ENCODE data around the gene GRIA4. TPM values are rescaled to one million over a fixed set of nuclear protein-coding genes. Genes with fewer than 3 reads are reported as not detected.
A peak's percentile ranks its signal among the peaks of the same experiment; 100 is the strongest.

Gene GRIA4
- total RNA-seq, 1 experiment from 2014 or later: not detected

GRCh38 chr11:105929084-105929955 lies 319.4 kb downstream of the GRIA4 start:
- BruUV-seq (replicated peaks): no TSS peak
- Histone ChIP-seq H3K9me3 (ENCODE audit: insufficient read depth, low read depth) (no peaks in the 10 kb centered on the region), H2AFZ (no peak overlapping the region), H3K27me3 (ENCODE audit: insufficient read depth, low read depth) (no peaks in the 10 kb centered on the region), H3K4me2 (peak overlapping the region; percentile 18; the same call in 1 of the 2 replicates), H3K79me2 (ENCODE audit: low read depth) (no peaks in the 10 kb centered on the region), H3F3A (ENCODE audit: insufficient read depth, low read depth) (no peaks in the 10 kb centered on the region), H3K27ac (no peak overlapping the region), H4K20me1 (ENCODE audit: insufficient read depth) (no peaks in the 10 kb centered on the region), H3K4me1 (replicated peaks; ENCODE audit: insufficient read depth) (peaks cover 9% of the 10 kb centered on the region), H3K4me3 (no peak overlapping the region), H3K36me3 (ENCODE audit: low read depth) (no peaks in the 10 kb centered on the region), H3K9me2 (ENCODE audit: insufficient read depth) (0 out of 2 replicates have a peak, but pooled peaks cover 1% of the 10 kb centered on the region)
- ChIA-PET POLR2A (ENCODE audit: unreplicated experiment) (no interaction called here), CTCF (no interaction called here)
- intact Hi-C loops (cut with micrococcal nuclease; ENCODE audit: unreplicated experiment): no loop called here
- TF ChIP-seq CTCF (conservative IDR thresholded peaks at IDR 0.05) (no peak), EZH2 (IDR thresholded peaks at IDR 0.05; ENCODE audit: low read depth) (no peak)
- no peak for DNase-seq

GRCh38 chr11:105933695-105934094 lies 323.8 kb downstream of the GRIA4 start:
- ChIA-PET CTCF (no interaction called here), POLR2A (ENCODE audit: unreplicated experiment) (no interaction called here)
- Histone ChIP-seq H3K36me3 (ENCODE audit: low read depth) (no peaks in the 10 kb centered on the region), H3K27me3 (ENCODE audit: insufficient read depth, low read depth) (no peaks in the 10 kb centered on the region), H3F3A (ENCODE audit: insufficient read depth, low read depth) (peaks cover 18% of the 10 kb centered on the region; the same call in 1 of the 2 replicates), H3K27ac (no peak overlapping the region), H3K4me1 (replicated peaks; ENCODE audit: insufficient read depth) (peaks cover 35% of the 10 kb centered on the region), H3K9me2 (ENCODE audit: insufficient read depth) (0 out of 2 replicates have a peak, but pooled peaks cover 5% of the 10 kb centered on the region), H2AFZ (no peak overlapping the region), H3K79me2 (ENCODE audit: low read depth) (no peaks in the 10 kb centered on the region), H4K20me1 (ENCODE audit: insufficient read depth) (no peaks in the 10 kb centered on the region), H3K9me3 (ENCODE audit: insufficient read depth, low read depth) (peaks cover 4% of the 10 kb centered on the region), H3K4me3 (no peak overlapping the region), H3K4me2 (no peak overlapping the region)
- no peak for TF ChIP-seq EZH2 (IDR thresholded peaks at IDR 0.05; ENCODE audit: low read depth)
- no peak for TF ChIP-seq CTCF (conservative IDR thresholded peaks at IDR 0.05)
- intact Hi-C loops (cut with micrococcal nuclease; ENCODE audit: unreplicated experiment): no loop called here
- BruUV-seq (replicated peaks): no TSS peak
- no peak for DNase-seq

GRCh38 chr11:105935791-105936190 lies 325.9 kb downstream of the GRIA4 start:
- ChIA-PET CTCF (no interaction called here), POLR2A (ENCODE audit: unreplicated experiment) (no interaction called here)
- Histone ChIP-seq H3K4me3 (no peak overlapping the region), H3K4me1 (replicated peaks; ENCODE audit: insufficient read depth) (peaks cover 26% of the 10 kb centered on the region), H3F3A (ENCODE audit: insufficient read depth, low read depth) (peaks cover 18% of the 10 kb centered on the region; the same call in 1 of the 2 replicates), H3K27ac (no peak overlapping the region), H3K27me3 (ENCODE audit: insufficient read depth, low read depth) (no peaks in the 10 kb centered on the region), H4K20me1 (ENCODE audit: insufficient read depth) (no peaks in the 10 kb centered on the region), H3K4me2 (no peak overlapping the region), H3K79me2 (ENCODE audit: low read depth) (no peaks in the 10 kb centered on the region), H3K36me3 (ENCODE audit: low read depth) (no peaks in the 10 kb centered on the region), H3K9me3 (ENCODE audit: insufficient read depth, low read depth) (peaks cover 4% of the 10 kb centered on the region), H2AFZ (peak overlapping the region; percentile 30; the same call in 1 of the 2 replicates), H3K9me2 (ENCODE audit: insufficient read depth) (0 out of 2 replicates have a peak, but pooled peaks cover 5% of the 10 kb centered on the region)
- intact Hi-C loops (cut with micrococcal nuclease; ENCODE audit: unreplicated experiment): no loop called here
- no TSS peak for BruUV-seq (replicated peaks)
- DNase-seq: peak in 1 of 2 experiments; percentile 8
- TF ChIP-seq CTCF (conservative IDR thresholded peaks at IDR 0.05): no peak
- no peak for TF ChIP-seq EZH2 (IDR thresholded peaks at IDR 0.05; ENCODE audit: low read depth)
